Endothelial cell of umbilical vein (primary cell): Measurements from ENCODE around the gene LDAF1. TPM values are rescaled to one million over a fixed set of nuclear protein-coding genes. Genes with fewer than 3 reads are reported as not detected.

Experiments used
- BruUV-seq: library from RNA; stranded (reverse); fragments of 400-500 nt; replicated peaks from 2 replicates; lab custom pipeline; 2021; lab: Mats Ljungman, UMichigan
- CTCF ChIA-PET: fragments of 300-600, 350-600 bp; sonication (Branson Sonifier 250); formaldehyde crosslinking; loops from one replicate; lab custom pipeline; 2021; ENCODE audit warnings: antibody characterized with exemption, inconsistent platforms; lab: Charles Lee
- POLR2A ChIA-PET: fragments of 300-600, 350-600 bp; sonication (Branson Sonifier 250); formaldehyde crosslinking; loops from one replicate; lab custom pipeline; 2021; ENCODE audit warnings: antibody characterized with exemption, inconsistent platforms; lab: Charles Lee
- DNase-seq: peaks from one replicate; pipeline ENCODE4 v3.0.0-alpha.2; 2011; ENCODE audit warnings: low read depth, low spot score
- FAIRE-seq: peaks from 2 replicates; lab custom pipeline; 2011; peaks lifted over from hg19 to GRCh38; lab: Jason Lieb, UNC
- H2AFZ ChIP-seq: 2 replicates; pipeline ENCODE4 v1.6.0; 2012; ENCODE audit warnings: low read depth, low read length, control low read depth, inconsistent platforms
- H3K27ac ChIP-seq: 2 replicates; pipeline ENCODE4 v1.5.1; 2011; ENCODE audit warnings: low read depth, mild to moderate bottlenecking, control low read depth, low read length, moderate library complexity; ENCODE audit not compliant: insufficient read depth
- H3K27me3 ChIP-seq, 2 experiments: 2 replicates each; pipeline versions ENCODE4 v1.6.0 to v1.6.1; 2011; ENCODE audit warnings: low read length in 2 of 2, mixed read lengths in 1 of 2; ENCODE audit not compliant: control insufficient read depth in 2 of 2, insufficient read depth in 2 of 2
- H3K36me3 ChIP-seq, 2 experiments: 2 replicates in 1 of 2; 3 replicates in 1 of 2; pipeline ENCODE4 v1.5.1; 2011; ENCODE audit warnings: low read length in 2 of 2, mild to moderate bottlenecking in 1 of 2, moderate library complexity in 1 of 2; ENCODE audit not compliant: control insufficient read depth in 2 of 2, insufficient read depth in 2 of 2; ENCODE audit errors: extremely low read depth in 1 of 2
- H3K4me1 ChIP-seq: 3 replicates; pipeline ENCODE4 v1.5.1; 2011; ENCODE audit warnings: mild to moderate bottlenecking, low read length; ENCODE audit not compliant: control insufficient read depth, insufficient read depth; ENCODE audit errors: extremely low read depth
- H3K4me2 ChIP-seq: 2 replicates; pipeline ENCODE4 v1.6.1; 2011; ENCODE audit warnings: low read length, control low read depth, mixed read lengths; ENCODE audit not compliant: insufficient read depth
- H3K4me3 ChIP-seq, 3 experiments: fragments of 200-600 bp in 1 of 3; sonication (generic), shearing (Covaris generic) in 1 of 3; replicated peaks in 1 of 3; 2 replicates each; pipeline ENCODE4 v1.5.1; 2011 to 2016; ENCODE audit warnings: control low read depth in 3 of 3, low read length in 3 of 3, mild to moderate bottlenecking in 2 of 3, inconsistent platforms in 1 of 3, low read depth in 1 of 3, moderate library complexity in 1 of 3; ENCODE audit not compliant: insufficient read depth in 1 of 3
- H3K79me2 ChIP-seq: 2 replicates; pipeline ENCODE4 v1.6.0; 2012; ENCODE audit warnings: low read length, inconsistent platforms; ENCODE audit not compliant: control insufficient read depth, insufficient read depth
- H3K9ac ChIP-seq: replicated peaks from 2 replicates; pipeline ENCODE3; 2011; ENCODE audit warnings: low read length, control low read depth; ENCODE audit not compliant: insufficient read depth; ENCODE audit errors: extremely low read depth
- H3K9me1 ChIP-seq: replicated peaks from 3 replicates; pipeline ENCODE4 v1.6.0; 2011; ENCODE audit warnings: mild to moderate bottlenecking, low read length; ENCODE audit not compliant: control insufficient read depth, insufficient read depth; ENCODE audit errors: extremely low read depth
- H3K9me3 ChIP-seq: replicated peaks from 2 replicates; pipeline ENCODE4 v1.5.1; 2012; ENCODE audit warnings: low read length, inconsistent platforms; ENCODE audit not compliant: control insufficient read depth, insufficient read depth
- H4K20me1 ChIP-seq: replicated peaks from 2 replicates; pipeline ENCODE3; 2011; ENCODE audit warnings: mild to moderate bottlenecking, low read length; ENCODE audit not compliant: control insufficient read depth, insufficient read depth; ENCODE audit errors: extremely low read depth
- CTCF ChIP-seq, 2 donors: IDR thresholded peaks; 1 replicate in 1 of 2; 2 replicates in 1 of 2; pipeline ENCODE4 v1.5.1; 2011; ENCODE audit warnings: low read length in 2 of 2, mild to moderate bottlenecking in 2 of 2, moderate library complexity in 2 of 2, control low read depth in 1 of 2, inconsistent platforms in 1 of 2, low read depth in 1 of 2; ENCODE audit not compliant: insufficient read depth in 1 of 2; ENCODE audit errors: extremely low read depth in 1 of 2
- EZH2 ChIP-seq: IDR thresholded peaks from 2 replicates; pipeline ENCODE4 v1.6.1; 2012; ENCODE audit warnings: borderline replicate concordance, low read depth, mild to moderate bottlenecking, moderate library complexity, low read length, inconsistent platforms; ENCODE audit not compliant: severe bottlenecking
- FOS ChIP-seq: IDR thresholded peaks from 2 replicates; pipeline ENCODE4 v1.6.1; 2011; ENCODE audit warnings: mild to moderate bottlenecking, low read length, moderate library complexity, borderline replicate concordance; ENCODE audit not compliant: insufficient read depth
- GATA2 ChIP-seq: IDR thresholded peaks from 2 replicates; pipeline ENCODE4 v1.7.0; 2011; ENCODE audit warnings: low read depth, mild to moderate bottlenecking, moderate library complexity, mixed read lengths, low read length; ENCODE audit not compliant: insufficient read length, insufficient read depth
- JUN ChIP-seq: IDR thresholded peaks from 2 replicates; pipeline ENCODE4 v1.6.1; 2011; ENCODE audit warnings: borderline replicate concordance, low read depth; ENCODE audit not compliant: insufficient read length, insufficient read depth
- MYC ChIP-seq: IDR thresholded peaks from one replicate; pipeline ENCODE4 v1.6.1; 2011; ENCODE audit warnings: mild to moderate bottlenecking, low read depth, low read length
- POLR2A ChIP-seq: IDR thresholded peaks from 2 replicates; pipeline ENCODE4 v1.6.1; 2012; ENCODE audit warnings: low read depth, mild to moderate bottlenecking, control low read depth, low read length
- POLR2AphosphoS5 ChIP-seq: IDR thresholded peaks from 2 replicates; pipeline ENCODE4 v1.6.1; 2012; ENCODE audit warnings: low read depth, mild to moderate bottlenecking, control low read depth, low read length, moderate library complexity; ENCODE audit not compliant: insufficient read depth
- dilution Hi-C: fragments of 300-500 bp; cut with MboI; formaldehyde crosslinking; loops from one replicate; pipeline ENCODE4 v1.15.0; 2019; ENCODE audit warnings: low sequenced_read_pairs; ENCODE audit not compliant: extremely low pct_ligation_motif_present
- intact Hi-C: fragments of 100-400 bp; cut with micrococcal nuclease; formaldehyde crosslinking; loops from one replicate; pipeline ENCODE4 v1.10.0; 2022
- polyA plus RNA-seq, 4 experiments: library from polyadenylated mRNA; depleted of rRNA in 3 of 4; stranded (reverse) in 3 of 4; unstranded in 1 of 4; fragments of >200 nt; gene quantifications; 2 replicates each; pipeline versions ENCODE4 v1.2.1 to v1.2.3, GENCODE V29; 2011 to 2012; ENCODE audit warnings: missing spikeins in 1 of 4
- total RNA-seq: library from RNA; stranded (reverse); gene quantifications from 2 replicates; pipeline ENCODE4 v1.2.3, GENCODE V29; 2021
- TF ChIP-seq, protein P1 (sequence below): IDR thresholded peaks from 2 replicates; pipeline ENCODE4 v1.6.1; 2011; ENCODE audit not compliant: insufficient read depth, insufficient read length

Gene LDAF1
- total and polyA plus RNA-seq, 2 donors (not counting 3 experiments of a cell fraction or from before 2014, with no cell fraction given), result 20.4 to 37.5 TPM

- H3K9me3 ChIP-seq, result no peaks in the 10 kb centered on the region
- no peak overlapping the region for H3K4me3 ChIP-seq
- H3K4me1 ChIP-seq, result peaks cover 11% of the 10 kb centered on the region
- H3K4me2 ChIP-seq, result no peak overlapping the region
- intact Hi-C loops (no loop called here), dilution Hi-C loops (no loop called here)
- peaks cover 0 to 5% of the 10 kb centered on the region in 2 experiments for H3K27me3 ChIP-seq
- ChIA-PET CTCF (interaction anchor here (4.5 to 5.8 kb wide), 2 partner anchors 30 to 115 kb away, joined by 30 to 132 read pairs; no protein-coding TSS in a partner anchor), POLR2A (interaction anchor here (0.6 kb wide), 1 partner anchor 19 kb away, joined by 3 read pairs; no protein-coding TSS in a partner anchor)
- DNase-seq, result no peak
- H3K79me2 ChIP-seq, result no peaks in the 10 kb centered on the region
- no peak overlapping the region for H2AFZ ChIP-seq
- H3K9me1 ChIP-seq, result no peaks in the 10 kb centered on the region
- FAIRE-seq, result no peak
- H3K36me3 ChIP-seq, result peaks cover 0 to 5% of the 10 kb centered on the region in 2 experiments
- no peaks in the 10 kb centered on the region for H4K20me1 ChIP-seq
- no peak overlapping the region for H3K27ac ChIP-seq
- BruUV-seq, result no TSS peak
- TF ChIP-seq FOS (peak; percentile 8), JUN (no peak)
- no peak overlapping the region for H3K9ac ChIP-seq
These were observed 27.8 kb downstream of the LDAF1 start for GRCh38 chr16:21186326-21186691.

DNA sequence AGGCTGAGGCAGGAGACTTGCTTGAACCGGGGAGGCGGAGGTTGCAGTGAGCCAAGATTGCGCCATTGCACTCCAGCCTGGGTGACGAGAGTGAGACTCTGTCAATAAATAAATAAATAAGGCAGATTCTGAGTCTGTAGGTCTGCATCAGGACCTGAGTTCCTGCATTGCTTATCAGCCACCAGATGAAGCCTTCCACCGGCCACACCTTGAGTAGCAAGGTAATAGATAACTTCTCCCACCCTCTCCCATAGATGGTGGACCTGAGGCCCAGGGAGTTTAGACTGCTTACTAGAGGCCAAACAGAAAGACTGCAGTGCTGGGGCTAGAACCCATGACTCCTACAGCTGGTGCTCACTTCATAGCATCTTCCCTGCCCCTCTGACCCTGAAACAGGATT, 30.8 kb downstream of the LDAF1 start:
- no peak overlapping the region for H3K4me2 ChIP-seq
- no TSS peak for BruUV-seq
- TF ChIP-seq GATA2, result no peak
- TF ChIP-seq EZH2, result no peak
- TF ChIP-seq POLR2AphosphoS5, result no peak
- no peak for TF ChIP-seq CTCF (IDR thresholded peaks at IDR 0.05; ENCODE audit: extremely low read depth in 1 of 2, insufficient read depth in 1 of 2, low read depth in 1 of 2, low read length in 2 of 2)
- TF ChIP-seq FOS, result no peak
- TF ChIP-seq POLR2A, result no peak
- TF ChIP-seq JUN, result no peak
- TF ChIP-seq, protein P1, sequence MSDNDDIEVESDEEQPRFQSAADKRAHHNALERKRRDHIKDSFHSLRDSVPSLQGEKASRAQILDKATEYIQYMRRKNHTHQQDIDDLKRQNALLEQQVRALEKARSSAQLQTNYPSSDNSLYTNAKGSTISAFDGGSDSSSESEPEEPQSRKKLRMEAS, result no peak
- TF ChIP-seq MYC, result no peak
- H3K36me3 ChIP-seq, result no peaks in the 10 kb centered on the region
- dilution Hi-C loops, result no loop called here
- H3K27ac ChIP-seq, result no peak overlapping the region
- H3K9me3 ChIP-seq, result no peaks in the 10 kb centered on the region
- H2AFZ ChIP-seq, result no peak overlapping the region
- H3K9ac ChIP-seq, result no peak overlapping the region
- H3K27me3 ChIP-seq, result peaks cover 8 to 10% of the 10 kb centered on the region in 2 experiments
- ChIA-PET POLR2A (no interaction called here), CTCF (interaction anchor here (0.6 to 5.8 kb wide), 23 partner anchors 9 to 1507 kb away, joined by 3 to 132 read pairs (median 5); partner anchors contain the start of genes CRYM and LDAF1)
- peaks cover 11% of the 10 kb centered on the region for H3K4me1 ChIP-seq
- H3K9me1 ChIP-seq, result no peaks in the 10 kb centered on the region
- FAIRE-seq (no peak), DNase-seq (no peak)
- H4K20me1 ChIP-seq, result no peaks in the 10 kb centered on the region
- intact Hi-C loops, result no loop called here
- no peak overlapping the region for H3K4me3 ChIP-seq
- no peaks in the 10 kb centered on the region for H3K79me2 ChIP-seq
